Measurements from ENCODE around the gene CSTPP1. TPM values are rescaled to one million over a fixed set of nuclear protein-coding genes. Genes with fewer than 3 reads are reported as not detected.
"Not testable (repeated sequence)": the region's sequence is repeated elsewhere in the genome, so short reads cannot be mapped to it uniquely, and the experiment has no call there.

CSTPP1 gene
- total RNA-seq, 1 donor from 2014 or later: 18.0 TPM

- Mint-ChIP-seq H3K9me3 (peaks cover 5% of the 10 kb centered on the region), H3K4me1 (peaks cover 8% of the 10 kb centered on the region), H3K4me3 (no peak overlapping the region), H3K27ac (no peak overlapping the region), H3K27me3 (no peaks in the 10 kb centered on the region), H3K36me3 (ENCODE audit: low read depth) (peaks cover 7% of the 10 kb centered on the region)
- no peak for DNase-seq
- intact Hi-C loops (cut with micrococcal nuclease): no loop called here
Measured at GRCh38 chr11:46978005-46978491, 41.5 kb downstream of the CSTPP1 start.

GRCh38 chr11:46979358-46979757 lies 42.8 kb downstream of the CSTPP1 start:
- Mint-ChIP-seq H3K9me3 (peaks cover 5% of the 10 kb centered on the region), H3K4me1 (peaks cover 11% of the 10 kb centered on the region), H3K4me3 (no peak overlapping the region), H3K27ac (no peak overlapping the region), H3K36me3 (ENCODE audit: low read depth) (peaks cover 10% of the 10 kb centered on the region), H3K27me3 (peaks cover 4% of the 10 kb centered on the region)
- DNase-seq: no peak
- intact Hi-C loops (cut with micrococcal nuclease): no loop called here

- no peak for DNase-seq
- intact Hi-C loops (cut with micrococcal nuclease): no loop called here
- Mint-ChIP-seq H3K27ac (peak overlapping the region; percentile 11), H3K27me3 (peaks cover 4% of the 10 kb centered on the region), H3K9me3 (peaks cover 5% of the 10 kb centered on the region), H3K4me3 (peak overlapping the region; percentile 44), H3K4me1 (peaks cover 11% of the 10 kb centered on the region), H3K36me3 (ENCODE audit: low read depth) (peaks cover 10% of the 10 kb centered on the region)
Measured at GRCh38 chr11:46981436-46981835, 44.9 kb downstream of the CSTPP1 start.

- Mint-ChIP-seq H3K27ac (no peak overlapping the region), H3K27me3 (peaks cover 4% of the 10 kb centered on the region), H3K36me3 (ENCODE audit: low read depth) (peaks cover 13% of the 10 kb centered on the region), H3K4me3 (no peak overlapping the region), H3K9me3 (peaks cover 5% of the 10 kb centered on the region), H3K4me1 (peaks cover 11% of the 10 kb centered on the region)
- intact Hi-C loops (cut with micrococcal nuclease): no loop called here
- DNase-seq: no peak
Measured at GRCh38 chr11:46982797-46983452, 46.4 kb downstream of the CSTPP1 start.

- Mint-ChIP-seq H3K27me3 (peaks cover 4% of the 10 kb centered on the region), H3K27ac (no peak overlapping the region), H3K4me1 (peaks cover 11% of the 10 kb centered on the region), H3K9me3 (peaks cover 9% of the 10 kb centered on the region), H3K36me3 (ENCODE audit: low read depth) (peaks cover 15% of the 10 kb centered on the region), H3K4me3 (no peak overlapping the region)
- intact Hi-C loops (cut with micrococcal nuclease): no loop called here
- no peak for DNase-seq
Measured at GRCh38 chr11:46983598-46983997, 47.0 kb downstream of the CSTPP1 start.

GRCh38 chr11:46984548-46984947 lies 48.0 kb downstream of the CSTPP1 start:
- Mint-ChIP-seq H3K27me3 (peaks cover 4% of the 10 kb centered on the region), H3K4me3 (no peak overlapping the region)
- intact Hi-C loops (cut with micrococcal nuclease): no loop called here

GRCh38 chr11:46984987-46985386 lies 48.4 kb downstream of the CSTPP1 start:
- Mint-ChIP-seq H3K27ac (no peak overlapping the region), H3K4me3 (no peak overlapping the region), H3K9me3 (peaks cover 14% of the 10 kb centered on the region), H3K36me3 (ENCODE audit: low read depth) (peaks cover 19% of the 10 kb centered on the region), H3K4me1 (peaks cover 11% of the 10 kb centered on the region), H3K27me3 (peaks cover 4% of the 10 kb centered on the region)
- intact Hi-C loops (cut with micrococcal nuclease): no loop called here
- DNase-seq: no peak

More at GRCh38 chr11:46984548-46984947, 48.0 kb downstream of the CSTPP1 start:
- H3K4me1 Mint-ChIP-seq: peaks cover 11% of the 10 kb centered on the region
- H3K9me3 Mint-ChIP-seq: peaks cover 10% of the 10 kb centered on the region
- DNase-seq: no peak
- peaks cover 16% of the 10 kb centered on the region for H3K36me3 Mint-ChIP-seq (ENCODE audit: low read depth)
- H3K27ac Mint-ChIP-seq: no peak overlapping the region

- intact Hi-C loops (cut with micrococcal nuclease): no loop called here
- DNase-seq: no peak
- Mint-ChIP-seq H3K4me3 (no peak overlapping the region), H3K4me1 (peaks cover 4% of the 10 kb centered on the region), H3K27me3 (peaks cover 4% of the 10 kb centered on the region), H3K9me3 (peaks cover 8% of the 10 kb centered on the region), H3K27ac (no peak overlapping the region), H3K36me3 (ENCODE audit: low read depth) (peaks cover 21% of the 10 kb centered on the region)
Measured at GRCh38 chr11:46987183-46987582, 50.6 kb downstream of the CSTPP1 start.

GRCh38 chr11:46989810-46990487 lies 53.4 kb downstream of the CSTPP1 start:
- H3K4me1 Mint-ChIP-seq; H3K4me3 Mint-ChIP-seq; DNase-seq; H3K27me3 Mint-ChIP-seq; H3K27ac Mint-ChIP-seq; intact Hi-C loops (cut with micrococcal nuclease): not testable (repeated sequence)
- Mint-ChIP-seq H3K9me3 (peaks cover 15% of the 10 kb centered on the region), H3K36me3 (ENCODE audit: low read depth) (peaks cover 31% of the 10 kb centered on the region)

GRCh38 chr11:46991391-46991790 lies 54.8 kb downstream of the CSTPP1 start:
- Mint-ChIP-seq H3K27ac (no peak overlapping the region), H3K36me3 (ENCODE audit: low read depth) (peaks cover 31% of the 10 kb centered on the region), H3K9me3 (peaks cover 15% of the 10 kb centered on the region), H3K4me1 (no peaks in the 10 kb centered on the region), H3K27me3 (no peaks in the 10 kb centered on the region), H3K4me3 (no peak overlapping the region)
- no peak for DNase-seq
- intact Hi-C loops (cut with micrococcal nuclease): no loop called here

GRCh38 chr11:46992386-46992785 lies 55.8 kb downstream of the CSTPP1 start:
- DNase-seq; H3K4me3 Mint-ChIP-seq; intact Hi-C loops (cut with micrococcal nuclease); H3K4me1 Mint-ChIP-seq; H3K27ac Mint-ChIP-seq; H3K27me3 Mint-ChIP-seq: not testable (repeated sequence)
- H3K9me3 Mint-ChIP-seq: peaks cover 15% of the 10 kb centered on the region
- H3K36me3 Mint-ChIP-seq (ENCODE audit: low read depth): peaks cover 31% of the 10 kb centered on the region

GRCh38 chr11:46997796-46998195 lies 61.2 kb downstream of the CSTPP1 start:
- H3K4me1 Mint-ChIP-seq; H3K27ac Mint-ChIP-seq; H3K4me3 Mint-ChIP-seq; H3K9me3 Mint-ChIP-seq; DNase-seq; H3K27me3 Mint-ChIP-seq; intact Hi-C loops (cut with micrococcal nuclease): not testable (repeated sequence)
- H3K36me3 Mint-ChIP-seq (ENCODE audit: low read depth): peaks cover 14% of the 10 kb centered on the region

- Mint-ChIP-seq H3K27me3 (no peaks in the 10 kb centered on the region), H3K9me3 (no peaks in the 10 kb centered on the region), H3K36me3 (ENCODE audit: low read depth) (peaks cover 5% of the 10 kb centered on the region), H3K4me1 (peaks cover 12% of the 10 kb centered on the region), H3K27ac (no peak overlapping the region), H3K4me3 (no peak overlapping the region)
- intact Hi-C loops (cut with micrococcal nuclease): no loop called here
- DNase-seq: no peak
Measured at GRCh38 chr11:46999217-46999616, 62.7 kb downstream of the CSTPP1 start.

GRCh38 chr11:47000033-47000432 lies 63.5 kb downstream of the CSTPP1 start:
- intact Hi-C loops (cut with micrococcal nuclease): no loop called here
- H3K4me3 Mint-ChIP-seq: no peak overlapping the region

More at GRCh38 chr11:47000033-47000432, 63.5 kb downstream of the CSTPP1 start:
- Mint-ChIP-seq H3K27ac (no peak overlapping the region), H3K9me3 (no peaks in the 10 kb centered on the region), H3K4me1 (peaks cover 19% of the 10 kb centered on the region), H3K36me3 (ENCODE audit: low read depth) (peaks cover 7% of the 10 kb centered on the region), H3K27me3 (no peaks in the 10 kb centered on the region)
- no peak for DNase-seq

All from activated CD4-positive, alpha-beta T cell treated with anti-CD3 and anti-CD28 coated beads, Interleukin-2, amount 10 ng/mL, durations not matched to agents 24 days and 14 days (primary cell).